HEK293 (cell line): ENCODE measurements around the gene EGFR.

Experiments
- CTCF ChIA-PET: fragments of 350-600 bp; formaldehyde crosslinking; extraction: SDS; loops from one replicate; lab custom pipeline; 2021; ENCODE audit warnings: antibody characterized with exemption; lab: Yijun Ruan, JAX
- POLR2A ChIA-PET: fragments of 300-600 bp; formaldehyde crosslinking; extraction: SDS; loops from one replicate; lab custom pipeline; 2020; ENCODE audit warnings: antibody characterized with exemption, inconsistent platforms; lab: Yijun Ruan, JAX
- H3K27ac ChIP-seq: fragments of 200-500 bp; sonication (Bioruptor generic); 2 replicates; pipeline ENCODE4 v1.5.1; 2014; ENCODE audit warnings: low read depth, low read length, control low read depth, inconsistent platforms; ENCODE audit errors: extremely low read depth
- H3K36me3 ChIP-seq, 2 experiments: fragments of 200-500 bp in 1 of 2; sonication (Bioruptor generic) in 1 of 2; 1 replicate in 1 of 2; 2 replicates in 1 of 2; pipeline ENCODE4 v1.5.1; 2014 to 2017; ENCODE audit warnings: inconsistent platforms in 2 of 2, low read length in 2 of 2; ENCODE audit not compliant: control insufficient read depth in 2 of 2, insufficient read depth in 1 of 2
- H3K4me1 ChIP-seq: fragments of 200-500 bp; sonication (Bioruptor generic); 2 replicates; pipeline ENCODE4 v1.5.1; 2014; ENCODE audit warnings: mild to moderate bottlenecking, low read length, inconsistent platforms; ENCODE audit not compliant: control insufficient read depth, insufficient read depth
- H3K4me3 ChIP-seq: 2 replicates; pipeline ENCODE4 v1.5.1; 2011; ENCODE audit warnings: low read depth, mild to moderate bottlenecking, control low read depth, low read length, moderate library complexity
- H3K9me3 ChIP-seq: fragments of 200-500 bp; sonication (Bioruptor generic); 2 replicates; pipeline ENCODE4 v1.5.1; 2014; ENCODE audit warnings: low read depth, low read length, inconsistent platforms; ENCODE audit not compliant: control insufficient read depth, insufficient read depth
- GFI1B ChIP-seq: fragments of 450-650 bp; formaldehyde crosslinking; IDR thresholded peaks from 2 replicates; pipeline ENCODE4 v1.5.1; 2016; ENCODE audit warnings: missing biosample characterization, missing genetic modification characterization
- KLF9 ChIP-seq: fragments of 450-650 bp; formaldehyde crosslinking; IDR thresholded peaks from 2 replicates; pipeline ENCODE4 v1.5.1; 2016; ENCODE audit warnings: missing biosample characterization, missing genetic modification characterization, low read depth
- TSHZ1 ChIP-seq: fragments of 450-650 bp; formaldehyde crosslinking; IDR thresholded peaks from 2 replicates; pipeline ENCODE4 v1.5.1; 2016; ENCODE audit warnings: missing biosample characterization, missing genetic modification characterization, borderline replicate concordance
- ZBTB6 ChIP-seq: fragments of 450-650 bp; formaldehyde crosslinking; IDR thresholded peaks from 2 replicates; pipeline ENCODE4 v1.5.1; 2017; ENCODE audit warnings: missing biosample characterization, missing genetic modification characterization
- ZNF121 ChIP-seq: fragments of 450-650 bp; formaldehyde crosslinking; IDR thresholded peaks from 2 replicates; pipeline ENCODE4 v1.5.1; 2016; ENCODE audit warnings: missing biosample characterization, missing genetic modification characterization
- ZNF132 ChIP-seq: fragments of 450-650 bp; formaldehyde crosslinking; IDR thresholded peaks from 2 replicates; pipeline ENCODE4 v1.5.1; 2017; ENCODE audit warnings: missing biosample characterization, missing genetic modification characterization, borderline replicate concordance
- ZNF221 ChIP-seq: fragments of 450-650 bp; formaldehyde crosslinking; IDR thresholded peaks from 2 replicates; pipeline ENCODE4 v1.5.1; 2017; ENCODE audit warnings: missing biosample characterization, missing genetic modification characterization, borderline replicate concordance
- ZNF600 ChIP-seq: fragments of 450-650 bp; formaldehyde crosslinking; IDR thresholded peaks from 2 replicates; pipeline ENCODE4 v1.5.1; 2016; ENCODE audit warnings: missing biosample characterization, missing genetic modification characterization
- ZNF658 ChIP-seq: fragments of 450-650 bp; formaldehyde crosslinking; IDR thresholded peaks from 2 replicates; pipeline ENCODE4; 2016; ENCODE audit warnings: missing biosample characterization, missing genetic modification characterization
- ZNF677 ChIP-seq: fragments of 450-650 bp; IDR thresholded peaks from 2 replicates; pipeline ENCODE4 v1.5.0; 2018; ENCODE audit warnings: missing biosample characterization, mild to moderate bottlenecking, missing genetic modification characterization, moderate library complexity
- ZNF776 ChIP-seq: fragments of 450-650 bp; formaldehyde crosslinking; IDR thresholded peaks from 2 replicates; pipeline ENCODE4 v1.5.0; 2017; ENCODE audit warnings: missing biosample characterization, missing genetic modification characterization, borderline replicate concordance
- ZNF785 ChIP-seq: fragments of 450-650 bp; formaldehyde crosslinking; IDR thresholded peaks from 2 replicates; pipeline ENCODE4 v1.5.1; 2016; ENCODE audit warnings: missing biosample characterization, missing genetic modification characterization
- ZSCAN18 ChIP-seq: fragments of 450-650 bp; formaldehyde crosslinking; IDR thresholded peaks from 2 replicates; pipeline ENCODE4 v1.5.1; 2016; ENCODE audit warnings: missing biosample characterization, missing genetic modification characterization
- TF ChIP-seq, protein P1 (sequence below): fragments of 450-650 bp; formaldehyde crosslinking; IDR thresholded peaks from 2 replicates; pipeline ENCODE4 v1.5.1; 2016; ENCODE audit warnings: missing biosample characterization, missing genetic modification characterization, borderline replicate concordance

Gene EGFR

DNA sequence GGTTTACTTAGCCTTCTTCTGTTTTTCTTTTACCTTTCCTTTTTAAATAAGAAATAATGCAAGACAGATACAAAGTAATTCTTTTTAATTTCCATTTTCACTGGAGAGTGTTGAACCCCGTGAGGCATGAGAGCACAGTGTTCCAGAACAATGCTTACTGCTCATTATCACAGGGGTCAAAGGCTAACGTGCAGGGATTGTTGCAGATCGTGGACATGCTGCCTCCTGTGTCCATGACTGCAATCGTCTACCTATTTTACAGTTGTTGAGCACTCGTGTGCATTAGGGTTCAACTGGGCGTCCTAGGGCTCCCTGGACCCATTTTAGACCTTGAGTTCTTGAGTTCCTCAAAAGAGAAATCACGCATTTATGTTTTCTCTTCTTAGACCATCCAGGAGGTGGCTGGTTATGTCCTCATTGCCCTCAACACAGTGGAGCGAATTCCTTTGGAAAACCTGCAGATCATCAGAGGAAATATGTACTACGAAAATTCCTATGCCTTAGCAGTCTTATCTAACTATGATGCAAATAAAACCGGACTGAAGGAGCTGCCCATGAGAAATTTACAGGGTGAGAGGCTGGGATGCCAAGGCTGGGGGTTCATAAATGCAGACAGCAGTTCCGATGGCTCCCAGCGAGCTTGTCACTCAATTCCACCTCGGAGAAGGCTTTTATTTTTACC lies 124.2 kb downstream of the EGFR start (continued):
- TF ChIP-seq ZNF785 (tag by site-specific recombination) (no peak), TSHZ1 (no peak), GFI1B (tag by site-specific recombination) (no peak), ZNF658 (tag by site-specific recombination) (no peak), ZNF121 (tag by site-specific recombination) (no peak), ZNF677 (no peak), ZBTB6 (no peak)
- TF ChIP-seq, protein P1, sequence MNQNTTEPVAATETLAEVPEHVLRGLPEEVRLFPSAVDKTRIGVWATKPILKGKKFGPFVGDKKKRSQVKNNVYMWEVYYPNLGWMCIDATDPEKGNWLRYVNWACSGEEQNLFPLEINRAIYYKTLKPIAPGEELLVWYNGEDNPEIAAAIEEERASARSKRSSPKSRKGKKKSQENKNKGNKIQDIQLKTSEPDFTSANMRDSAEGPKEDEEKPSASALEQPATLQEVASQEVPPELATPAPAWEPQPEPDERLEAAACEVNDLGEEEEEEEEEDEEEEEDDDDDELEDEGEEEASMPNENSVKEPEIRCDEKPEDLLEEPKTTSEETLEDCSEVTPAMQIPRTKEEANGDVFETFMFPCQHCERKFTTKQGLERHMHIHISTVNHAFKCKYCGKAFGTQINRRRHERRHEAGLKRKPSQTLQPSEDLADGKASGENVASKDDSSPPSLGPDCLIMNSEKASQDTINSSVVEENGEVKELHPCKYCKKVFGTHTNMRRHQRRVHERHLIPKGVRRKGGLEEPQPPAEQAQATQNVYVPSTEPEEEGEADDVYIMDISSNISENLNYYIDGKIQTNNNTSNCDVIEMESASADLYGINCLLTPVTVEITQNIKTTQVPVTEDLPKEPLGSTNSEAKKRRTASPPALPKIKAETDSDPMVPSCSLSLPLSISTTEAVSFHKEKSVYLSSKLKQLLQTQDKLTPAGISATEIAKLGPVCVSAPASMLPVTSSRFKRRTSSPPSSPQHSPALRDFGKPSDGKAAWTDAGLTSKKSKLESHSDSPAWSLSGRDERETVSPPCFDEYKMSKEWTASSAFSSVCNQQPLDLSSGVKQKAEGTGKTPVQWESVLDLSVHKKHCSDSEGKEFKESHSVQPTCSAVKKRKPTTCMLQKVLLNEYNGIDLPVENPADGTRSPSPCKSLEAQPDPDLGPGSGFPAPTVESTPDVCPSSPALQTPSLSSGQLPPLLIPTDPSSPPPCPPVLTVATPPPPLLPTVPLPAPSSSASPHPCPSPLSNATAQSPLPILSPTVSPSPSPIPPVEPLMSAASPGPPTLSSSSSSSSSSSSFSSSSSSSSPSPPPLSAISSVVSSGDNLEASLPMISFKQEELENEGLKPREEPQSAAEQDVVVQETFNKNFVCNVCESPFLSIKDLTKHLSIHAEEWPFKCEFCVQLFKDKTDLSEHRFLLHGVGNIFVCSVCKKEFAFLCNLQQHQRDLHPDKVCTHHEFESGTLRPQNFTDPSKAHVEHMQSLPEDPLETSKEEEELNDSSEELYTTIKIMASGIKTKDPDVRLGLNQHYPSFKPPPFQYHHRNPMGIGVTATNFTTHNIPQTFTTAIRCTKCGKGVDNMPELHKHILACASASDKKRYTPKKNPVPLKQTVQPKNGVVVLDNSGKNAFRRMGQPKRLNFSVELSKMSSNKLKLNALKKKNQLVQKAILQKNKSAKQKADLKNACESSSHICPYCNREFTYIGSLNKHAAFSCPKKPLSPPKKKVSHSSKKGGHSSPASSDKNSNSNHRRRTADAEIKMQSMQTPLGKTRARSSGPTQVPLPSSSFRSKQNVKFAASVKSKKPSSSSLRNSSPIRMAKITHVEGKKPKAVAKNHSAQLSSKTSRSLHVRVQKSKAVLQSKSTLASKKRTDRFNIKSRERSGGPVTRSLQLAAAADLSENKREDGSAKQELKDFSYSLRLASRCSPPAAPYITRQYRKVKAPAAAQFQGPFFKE (tag by site-specific recombination), result no peak

DNA sequence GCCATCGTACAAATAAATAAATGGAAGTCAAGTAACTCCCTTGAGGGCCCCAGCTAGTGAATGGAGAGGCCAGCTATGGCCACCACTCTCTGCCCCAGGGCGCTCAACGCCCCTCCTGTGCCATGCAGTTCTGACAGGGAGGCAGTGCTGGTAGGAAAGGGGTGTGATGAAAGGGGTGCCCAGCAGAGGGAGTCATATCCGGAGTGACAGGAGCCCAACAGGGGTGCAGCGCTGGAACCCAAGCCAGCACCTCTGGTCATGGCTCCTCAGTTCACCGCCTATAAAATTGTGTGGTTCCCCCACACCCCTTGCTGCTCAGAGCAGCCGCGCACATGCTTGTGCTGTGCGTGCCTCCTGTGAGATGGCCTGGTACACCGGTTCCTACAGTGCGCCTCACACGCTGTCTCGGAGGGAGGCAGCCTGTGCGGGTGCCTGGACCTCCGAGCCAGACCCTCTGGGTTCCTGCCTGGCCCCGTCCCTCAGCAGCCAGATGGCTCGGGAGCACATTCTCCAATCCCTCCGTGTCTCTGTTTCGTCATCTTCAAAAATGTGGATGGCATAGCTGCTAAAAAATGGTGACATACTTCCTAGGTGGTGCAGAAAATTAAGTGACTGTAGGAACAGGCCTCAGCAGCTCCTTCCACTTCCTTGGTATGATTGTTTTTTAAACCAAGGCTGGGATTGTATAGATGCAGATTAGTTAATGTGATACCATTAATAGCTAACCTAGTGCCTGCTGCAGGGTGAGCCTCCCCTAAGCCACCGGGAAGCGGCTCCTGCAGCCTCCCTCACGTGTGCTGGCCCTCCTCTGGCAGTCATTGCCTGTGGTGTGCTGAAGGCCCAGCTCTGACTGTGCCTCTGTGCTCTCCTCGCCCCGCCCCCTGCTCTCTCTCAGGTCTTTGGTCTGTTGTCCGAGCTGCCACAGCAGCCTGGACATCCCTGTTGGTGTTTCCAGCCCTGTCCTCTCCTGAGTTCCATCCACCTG lies 125.8 kb downstream of the EGFR start:
- no peaks in the 10 kb centered on the region for H3K9me3 ChIP-seq
- peaks cover 0 to 7% of the 10 kb centered on the region in 2 experiments; a peak in 1 of 3 replicates for H3K36me3 ChIP-seq
- ChIA-PET CTCF (interaction anchor here (0.7 to 1.9 kb wide), 4 partner anchors 110 to 370 kb away, joined by 3 to 4 read pairs (median 4); no protein-coding TSS in a partner anchor), POLR2A (no interaction called here)
- H3K4me3 ChIP-seq, result no peak overlapping the region
- H3K27ac ChIP-seq, result no peak overlapping the region
- H3K4me1 ChIP-seq, result no peaks in the 10 kb centered on the region
- TF ChIP-seq ZNF221 (tag by site-specific recombination), result no peak
- TF ChIP-seq, protein P1 (tag by site-specific recombination), result no peak
- no peak for TF ChIP-seq ZSCAN18 (tag by site-specific recombination)
- no peak for TF ChIP-seq KLF9 (tag by site-specific recombination)
- no peak for TF ChIP-seq ZNF600 (tag by site-specific recombination)
- no peak for TF ChIP-seq ZNF132 (tag by site-specific recombination)
- TF ChIP-seq ZNF776 (tag by site-specific recombination), result no peak
